ENCODE measurements around the gene RPS6KA5. TPM values are rescaled to one million over a fixed set of nuclear protein-coding genes. Genes with fewer than 3 reads are reported as not detected.
"Not testable (repeated sequence)": the region's sequence is repeated elsewhere in the genome, so short reads cannot be mapped to it uniquely, and the experiment has no call there.

The RPS6KA5 gene
- total RNA-seq, 5 donors from 2014 or later (not counting 1 experiment from before 2014, with no cell fraction given) = 28.8 to 39.8 (median 35.3) TPM

- Mint-ChIP-seq H3K27ac (no peak overlapping the region), H3K4me3 (no peak overlapping the region), H3K36me3 (peaks cover 17% of the 10 kb centered on the region), H3K27me3 (no peaks in the 10 kb centered on the region), H3K9me3 (no peaks in the 10 kb centered on the region), H3K4me1 (peaks cover 56 to 63% (median 63%) of the 10 kb centered on the region in 3 donors)
- POLR2A ChIA-PET = interaction anchor here in 1 of 2 donors (0.6 kb wide), 1 partner anchor 18 kb away, joined by 18 read pairs; no protein-coding TSS in a partner anchor
- no peaks in the 10 kb centered on the region for H3K27me3 ChIP-seq (replicated peaks in 1 of 2; ENCODE audit: control insufficient read depth in 2 of 2, extremely low read depth in 1 of 2, insufficient read depth in 2 of 2, low read length in 1 of 2)
- H3K27ac ChIP-seq (ENCODE audit: low read length) = no peak overlapping the region
- no peaks in the 10 kb centered on the region for H3K36me3 ChIP-seq (ENCODE audit: control insufficient read depth in 2 of 2, extremely low read depth in 1 of 2, insufficient read depth in 1 of 2, low read length in 1 of 2)
- no peaks in the 10 kb centered on the region for H3K9me3 ChIP-seq
- H3K4me1 ChIP-seq (ENCODE audit: control insufficient read depth in 1 of 2, extremely low read depth in 1 of 2, insufficient read depth in 2 of 2, low read length in 2 of 2) = peaks cover 0 to 2% of the 10 kb centered on the region in 2 experiments
- H3K4me3 ChIP-seq (ENCODE audit: control insufficient read depth in 1 of 2, extremely low read depth in 1 of 2, low read length in 1 of 2) = no peak overlapping the region
- CTCF ChIA-PET = no interaction called here
- no peak for DNase-seq
- no peak for ATAC-seq (replicated peaks in 1 of 4)
- 100% methylated on average over 1 of the region's 1 CpG for WGBS (ENCODE audit: insufficient coverage)
Measured at GRCh38 chr14:91040545-91040944, 19.9 kb downstream of the RPS6KA5 start.

GRCh38 chr14:91038439-91038838, 22.0 kb downstream of the RPS6KA5 start:
- WGBS (ENCODE audit: insufficient coverage) = 100% methylated on average over 1 of the region's 1 CpG
- Histone ChIP-seq H3K27ac (ENCODE audit: low read length) (no peak overlapping the region), H3K9me3 (no peaks in the 10 kb centered on the region), H3K36me3 (ENCODE audit: control insufficient read depth in 2 of 2, extremely low read depth in 1 of 2, insufficient read depth in 1 of 2, low read length in 1 of 2) (no peaks in the 10 kb centered on the region), H3K27me3 (replicated peaks in 1 of 2; ENCODE audit: control insufficient read depth in 2 of 2, extremely low read depth in 1 of 2, insufficient read depth in 2 of 2, low read length in 1 of 2) (no peaks in the 10 kb centered on the region), H3K4me3 (ENCODE audit: control insufficient read depth in 1 of 2, extremely low read depth in 1 of 2, low read length in 1 of 2) (no peak overlapping the region), H3K4me1 (ENCODE audit: control insufficient read depth in 1 of 2, extremely low read depth in 1 of 2, insufficient read depth in 2 of 2, low read length in 2 of 2) (peaks cover 4 to 8% of the 10 kb centered on the region in 2 experiments)
- Mint-ChIP-seq H3K27ac (no peak overlapping the region), H3K4me3 (no peak overlapping the region), H3K4me1 (peaks cover 63 to 68% (median 66%) of the 10 kb centered on the region in 3 donors), H3K36me3 (peaks cover 16% of the 10 kb centered on the region), H3K9me3 (no peaks in the 10 kb centered on the region), H3K27me3 (no peaks in the 10 kb centered on the region)
- ATAC-seq (replicated peaks in 1 of 4) (no peak), DNase-seq (no peak)
- CTCF ChIA-PET = no interaction called here
- POLR2A ChIA-PET = no interaction called here

- Histone ChIP-seq H3K27ac (ENCODE audit: low read length) (no peak overlapping the region), H3K4me3 (ENCODE audit: control insufficient read depth in 1 of 2, extremely low read depth in 1 of 2, low read length in 1 of 2) (no peak overlapping the region), H3K27me3 (replicated peaks in 1 of 2; ENCODE audit: control insufficient read depth in 2 of 2, extremely low read depth in 1 of 2, insufficient read depth in 2 of 2, low read length in 1 of 2) (no peaks in the 10 kb centered on the region), H3K4me1 (ENCODE audit: control insufficient read depth in 1 of 2, extremely low read depth in 1 of 2, insufficient read depth in 2 of 2, low read length in 2 of 2) (peaks cover 4 to 8% of the 10 kb centered on the region in 2 experiments), H3K36me3 (ENCODE audit: control insufficient read depth in 2 of 2, extremely low read depth in 1 of 2, insufficient read depth in 1 of 2, low read length in 1 of 2) (no peaks in the 10 kb centered on the region), H3K9me3 (no peaks in the 10 kb centered on the region)
- no peaks in the 10 kb centered on the region for H3K27me3 Mint-ChIP-seq
- peak overlapping the region in 1 of 2 donors; percentile 64 for H3K27ac Mint-ChIP-seq
- H3K36me3 Mint-ChIP-seq = peaks cover 13% of the 10 kb centered on the region
- DNase-seq (no peak), ATAC-seq (replicated peaks in 1 of 4) (no peak)
- peaks cover 62 to 68% (median 65%) of the 10 kb centered on the region in 3 donors for H3K4me1 Mint-ChIP-seq
- CTCF ChIA-PET = interaction anchor here in 1 of 2 donors (0.9 kb wide), 1 partner anchor 10 kb away, joined by 3 read pairs; no protein-coding TSS in a partner anchor
- POLR2A ChIA-PET = interaction anchor here (0.6 kb wide), 2 partner anchors 22 to 36 kb away, joined by 3 to 9 read pairs; no protein-coding TSS in a partner anchor
- WGBS (ENCODE audit: insufficient coverage) = 83% methylated on average over 1 of the region's 2 CpGs
- no peak overlapping the region for H3K4me3 Mint-ChIP-seq
- no peaks in the 10 kb centered on the region for H3K9me3 Mint-ChIP-seq
Measured at GRCh38 chr14:91036741-91037469, 23.5 kb downstream of the RPS6KA5 start.

- WGBS (ENCODE audit: insufficient coverage) = no CpG with 5 or more reads among the region's 1 CpG
- peak overlapping the region in 1 of 3 donors; percentile 26 for H3K4me3 Mint-ChIP-seq
- H3K27me3 Mint-ChIP-seq = no peaks in the 10 kb centered on the region
- Histone ChIP-seq H3K4me1 (ENCODE audit: control insufficient read depth in 1 of 2, extremely low read depth in 1 of 2, insufficient read depth in 2 of 2, low read length in 2 of 2) (peaks cover 4 to 8% of the 10 kb centered on the region in 2 experiments), H3K9me3 (no peaks in the 10 kb centered on the region), H3K27ac (ENCODE audit: low read length) (no peak overlapping the region), H3K27me3 (replicated peaks in 1 of 2; ENCODE audit: control insufficient read depth in 2 of 2, extremely low read depth in 1 of 2, insufficient read depth in 2 of 2, low read length in 1 of 2) (no peaks in the 10 kb centered on the region), H3K36me3 (ENCODE audit: control insufficient read depth in 2 of 2, extremely low read depth in 1 of 2, insufficient read depth in 1 of 2, low read length in 1 of 2) (no peaks in the 10 kb centered on the region), H3K4me3 (ENCODE audit: control insufficient read depth in 1 of 2, extremely low read depth in 1 of 2, low read length in 1 of 2) (no peak overlapping the region)
- H3K27ac Mint-ChIP-seq = peak overlapping the region; percentile 64 to 71
- DNase-seq = no peak
- ChIA-PET POLR2A (interaction anchor here (0.6 to 0.7 kb wide), 3 partner anchors 11 to 37 kb away, joined by 3 to 9 read pairs (median 3); no protein-coding TSS in a partner anchor), CTCF (interaction anchor here in 1 of 2 donors (0.8 to 0.9 kb wide), 2 partner anchors 11 to 23 kb away, joined by 3 read pairs; no protein-coding TSS in a partner anchor)
- H3K4me1 Mint-ChIP-seq = peaks cover 66 to 70% (median 68%) of the 10 kb centered on the region in 3 donors
- H3K9me3 Mint-ChIP-seq = no peaks in the 10 kb centered on the region
- H3K36me3 Mint-ChIP-seq = peaks cover 13% of the 10 kb centered on the region
- peak in 1 of 4 experiments; percentile 24 for ATAC-seq (replicated peaks in 1 of 4)
Measured at GRCh38 chr14:91035855-91036254, 24.6 kb downstream of the RPS6KA5 start.

- H3K36me3 Mint-ChIP-seq; H3K27me3 Mint-ChIP-seq; H3K27ac ChIP-seq (ENCODE audit: low read length); H3K9me3 Mint-ChIP-seq; H3K27ac Mint-ChIP-seq; H3K9me3 ChIP-seq; ATAC-seq (replicated peaks in 1 of 4); H3K36me3 ChIP-seq (ENCODE audit: control insufficient read depth in 2 of 2, extremely low read depth in 1 of 2, insufficient read depth in 1 of 2, low read length in 1 of 2); DNase-seq; H3K27me3 ChIP-seq (replicated peaks in 1 of 2; ENCODE audit: control insufficient read depth in 2 of 2, extremely low read depth in 1 of 2, insufficient read depth in 2 of 2, low read length in 1 of 2); H3K4me3 ChIP-seq (ENCODE audit: control insufficient read depth in 1 of 2, extremely low read depth in 1 of 2, low read length in 1 of 2); H3K4me3 Mint-ChIP-seq: not testable (repeated sequence)
- CTCF ChIA-PET = interaction anchor here in 1 of 2 donors (0.5 to 0.7 kb wide), 2 partner anchors 29 to 1460 kb away, joined by 3 to 4 read pairs; no protein-coding TSS in a partner anchor
- H3K4me1 Mint-ChIP-seq = peaks cover 66 to 74% (median 71%) of the 10 kb centered on the region in 3 donors
- peaks cover 4 to 14% of the 10 kb centered on the region in 2 experiments for H3K4me1 ChIP-seq (ENCODE audit: control insufficient read depth in 1 of 2, extremely low read depth in 1 of 2, insufficient read depth in 2 of 2, low read length in 2 of 2)
- POLR2A ChIA-PET = interaction anchor here (0.7 kb wide), 2 partner anchors 24 to 120 kb away, joined by 5 read pairs; no protein-coding TSS in a partner anchor
- WGBS (ENCODE audit: insufficient coverage) = 100% methylated on average over 4 of the region's 10 CpGs
Measured at GRCh38 chr14:91034379-91034778, 26.1 kb downstream of the RPS6KA5 start.

- no peak overlapping the region for H3K4me3 Mint-ChIP-seq
- CTCF ChIA-PET = no interaction called here
Measured at GRCh38 chr14:91032248-91032647, 28.2 kb downstream of the RPS6KA5 start.

More at GRCh38 chr14:91032248-91032647, 28.2 kb downstream of the RPS6KA5 start:
- Histone ChIP-seq H3K27ac (ENCODE audit: low read length) (no peak overlapping the region), H3K4me1 (ENCODE audit: control insufficient read depth in 1 of 2, extremely low read depth in 1 of 2, insufficient read depth in 2 of 2, low read length in 2 of 2) (peaks cover 4 to 14% of the 10 kb centered on the region in 2 experiments), H3K36me3 (ENCODE audit: control insufficient read depth in 2 of 2, extremely low read depth in 1 of 2, insufficient read depth in 1 of 2, low read length in 1 of 2) (no peaks in the 10 kb centered on the region), H3K4me3 (ENCODE audit: control insufficient read depth in 1 of 2, extremely low read depth in 1 of 2, low read length in 1 of 2) (no peak overlapping the region), H3K9me3 (no peaks in the 10 kb centered on the region), H3K27me3 (replicated peaks in 1 of 2; ENCODE audit: control insufficient read depth in 2 of 2, extremely low read depth in 1 of 2, insufficient read depth in 2 of 2, low read length in 1 of 2) (no peaks in the 10 kb centered on the region)
- POLR2A ChIA-PET = interaction anchor here in 1 of 2 donors (0.5 kb wide), 1 partner anchor 53 kb away, joined by 3 read pairs; no protein-coding TSS in a partner anchor
- peaks cover 4% of the 10 kb centered on the region for H3K36me3 Mint-ChIP-seq
- H3K27ac Mint-ChIP-seq = no peak overlapping the region
- DNase-seq (no peak), ATAC-seq (replicated peaks in 1 of 4) (peak in 1 of 4 experiments; percentile 38)
- WGBS (ENCODE audit: insufficient coverage) = no CpG with 5 or more reads among the region's 3 CpGs
- H3K27me3 Mint-ChIP-seq = no peaks in the 10 kb centered on the region
- no peaks in the 10 kb centered on the region for H3K9me3 Mint-ChIP-seq
- H3K4me1 Mint-ChIP-seq = peaks cover 55 to 63% (median 63%) of the 10 kb centered on the region in 3 donors
